Activated naive CD8-positive, alpha-beta T cell treated with anti-CD3 and anti-CD28 coated beads for 36 hours (primary cell): Measurements from ENCODE around the gene ADGRF4. TPM values are rescaled to one million over a fixed set of nuclear protein-coding genes. Genes with fewer than 3 reads are reported as not detected.

Source experiments
- DNase-seq: peaks from one replicate; pipeline ENCODE4 v3.0.0; 2021
- H3K27ac Mint-ChIP-seq: one replicate; pipeline ENCODE4 v1.8.0; 2022; ENCODE audit warnings: mild to moderate bottlenecking, moderate library complexity, mixed read lengths
- H3K27me3 Mint-ChIP-seq: one replicate; pipeline ENCODE4 v1.8.0; 2022; ENCODE audit warnings: mild to moderate bottlenecking, mixed read lengths
- H3K36me3 Mint-ChIP-seq: one replicate; pipeline ENCODE4 v1.8.0; 2021; ENCODE audit warnings: mild to moderate bottlenecking, mixed read lengths
- H3K4me1 Mint-ChIP-seq: one replicate; pipeline ENCODE4 v1.8.0; 2021; ENCODE audit warnings: mixed read lengths
- H3K4me3 Mint-ChIP-seq: one replicate; pipeline ENCODE4 v1.8.0; 2022; ENCODE audit warnings: mild to moderate bottlenecking, moderate library complexity, mixed read lengths
- H3K9me3 Mint-ChIP-seq: one replicate; pipeline ENCODE4 v1.8.0; 2022; ENCODE audit warnings: mixed read lengths
- total RNA-seq, 2 experiments: library from RNA; stranded (reverse); gene quantifications; one replicate each; pipeline ENCODE4 v1.2.3, GENCODE V29; 2021

The ADGRF4 gene
- not detected for total RNA-seq

- H3K36me3 Mint-ChIP-seq, result no peaks in the 10 kb centered on the region
- H3K9me3 Mint-ChIP-seq, result no peaks in the 10 kb centered on the region
- no peak within 1 kb of the TSS for H3K4me3 Mint-ChIP-seq
- no peaks in the 10 kb centered on the region for H3K4me1 Mint-ChIP-seq
- DNase-seq, result no peak
- peaks cover 6% of the 10 kb centered on the region for H3K27me3 Mint-ChIP-seq
- H3K27ac Mint-ChIP-seq, result no peak within 1 kb of the TSS
Measured at GRCh38 chr6:47698342-47698787, at the start of gene ADGRF4. TSS of gene ADGRF4 (plus strand) at chr6:47698580. CDS start at chr6:47707246, 8,666 bp downstream.

GRCh38 chr6:47650553-47651432 lies 47.6 kb upstream of the ADGRF4 start:
- H3K4me1 Mint-ChIP-seq, result no peaks in the 10 kb centered on the region
- no peak for DNase-seq
- no peaks in the 10 kb centered on the region for H3K36me3 Mint-ChIP-seq
- H3K27me3 Mint-ChIP-seq, result no peaks in the 10 kb centered on the region
- no peak overlapping the region for H3K27ac Mint-ChIP-seq
- H3K9me3 Mint-ChIP-seq, result no peaks in the 10 kb centered on the region
- H3K4me3 Mint-ChIP-seq, result no peak overlapping the region

GRCh38 chr6:47651505-47651944 lies 46.9 kb upstream of the ADGRF4 start:
- Mint-ChIP-seq H3K4me3 (no peak overlapping the region), H3K36me3 (no peaks in the 10 kb centered on the region), H3K27ac (no peak overlapping the region), H3K27me3 (no peaks in the 10 kb centered on the region), H3K4me1 (peaks cover 4% of the 10 kb centered on the region), H3K9me3 (no peaks in the 10 kb centered on the region)
- DNase-seq, result no peak

- no peaks in the 10 kb centered on the region for H3K27me3 Mint-ChIP-seq
- no peak for DNase-seq
- no peaks in the 10 kb centered on the region for H3K36me3 Mint-ChIP-seq
- peaks cover 4% of the 10 kb centered on the region for H3K4me1 Mint-ChIP-seq
- no peak overlapping the region for H3K27ac Mint-ChIP-seq
- no peaks in the 10 kb centered on the region for H3K9me3 Mint-ChIP-seq
- H3K4me3 Mint-ChIP-seq, result no peak overlapping the region
Measured at GRCh38 chr6:47653706-47654105, 44.7 kb upstream of the ADGRF4 start.

- Mint-ChIP-seq H3K27me3 (no peaks in the 10 kb centered on the region), H3K4me3 (no peak overlapping the region), H3K4me1 (peaks cover 4% of the 10 kb centered on the region), H3K36me3 (no peaks in the 10 kb centered on the region), H3K27ac (no peak overlapping the region), H3K9me3 (no peaks in the 10 kb centered on the region)
- DNase-seq, result no peak
Measured at GRCh38 chr6:47654255-47654654, 44.1 kb upstream of the ADGRF4 start.

GRCh38 chr6:47655719-47656595 lies 42.4 kb upstream of the ADGRF4 start:
- Mint-ChIP-seq H3K27me3 (peaks cover 11% of the 10 kb centered on the region), H3K4me3 (no peak overlapping the region), H3K27ac (no peak overlapping the region), H3K36me3 (no peaks in the 10 kb centered on the region), H3K4me1 (peaks cover 4% of the 10 kb centered on the region), H3K9me3 (no peaks in the 10 kb centered on the region)
- DNase-seq, result peak; percentile 48

- Mint-ChIP-seq H3K4me3 (no peak overlapping the region), H3K9me3 (no peaks in the 10 kb centered on the region), H3K4me1 (peaks cover 3% of the 10 kb centered on the region), H3K27ac (no peak overlapping the region), H3K36me3 (no peaks in the 10 kb centered on the region), H3K27me3 (peaks cover 32% of the 10 kb centered on the region)
- DNase-seq, result no peak
Measured at GRCh38 chr6:47661960-47662359, 36.4 kb upstream of the ADGRF4 start.

- Mint-ChIP-seq H3K27ac (no peak overlapping the region), H3K4me3 (no peak overlapping the region), H3K4me1 (peaks cover 3% of the 10 kb centered on the region), H3K9me3 (no peaks in the 10 kb centered on the region), H3K36me3 (no peaks in the 10 kb centered on the region), H3K27me3 (peaks cover 49% of the 10 kb centered on the region)
- no peak for DNase-seq
Measured at GRCh38 chr6:47663462-47664216, 34.7 kb upstream of the ADGRF4 start.

- H3K9me3 Mint-ChIP-seq, result no peaks in the 10 kb centered on the region
- H3K4me3 Mint-ChIP-seq, result no peak overlapping the region
- H3K27ac Mint-ChIP-seq, result no peak overlapping the region
- no peaks in the 10 kb centered on the region for H3K36me3 Mint-ChIP-seq
- H3K27me3 Mint-ChIP-seq, result peaks cover 54% of the 10 kb centered on the region
- peaks cover 3% of the 10 kb centered on the region for H3K4me1 Mint-ChIP-seq
- DNase-seq, result no peak
Measured at GRCh38 chr6:47665112-47665511, 33.3 kb upstream of the ADGRF4 start.

- peaks cover 3% of the 10 kb centered on the region for H3K4me1 Mint-ChIP-seq
- no peak overlapping the region for H3K27ac Mint-ChIP-seq
- H3K9me3 Mint-ChIP-seq, result no peaks in the 10 kb centered on the region
- no peaks in the 10 kb centered on the region for H3K36me3 Mint-ChIP-seq
- H3K27me3 Mint-ChIP-seq, result peaks cover 51% of the 10 kb centered on the region
- DNase-seq, result no peak
- no peak overlapping the region for H3K4me3 Mint-ChIP-seq
Measured at GRCh38 chr6:47669684-47670513, 28.5 kb upstream of the ADGRF4 start.

GRCh38 chr6:47670851-47671250 lies 27.5 kb upstream of the ADGRF4 start:
- Mint-ChIP-seq H3K4me1 (peaks cover 3% of the 10 kb centered on the region), H3K36me3 (no peaks in the 10 kb centered on the region), H3K4me3 (no peak overlapping the region), H3K27ac (no peak overlapping the region), H3K27me3 (peaks cover 50% of the 10 kb centered on the region), H3K9me3 (no peaks in the 10 kb centered on the region)
- no peak for DNase-seq

- H3K27ac Mint-ChIP-seq, result no peak overlapping the region
- no peaks in the 10 kb centered on the region for H3K36me3 Mint-ChIP-seq
- H3K4me1 Mint-ChIP-seq, result no peaks in the 10 kb centered on the region
- H3K9me3 Mint-ChIP-seq, result no peaks in the 10 kb centered on the region
- no peak for DNase-seq
- H3K27me3 Mint-ChIP-seq, result peaks cover 44% of the 10 kb centered on the region
- H3K4me3 Mint-ChIP-seq, result no peak overlapping the region
Measured at GRCh38 chr6:47671777-47672176, 26.6 kb upstream of the ADGRF4 start.

GRCh38 chr6:47672816-47673215 lies 25.6 kb upstream of the ADGRF4 start:
- no peaks in the 10 kb centered on the region for H3K9me3 Mint-ChIP-seq
- no peak overlapping the region for H3K4me3 Mint-ChIP-seq
- H3K4me1 Mint-ChIP-seq, result no peaks in the 10 kb centered on the region
- peaks cover 38% of the 10 kb centered on the region for H3K27me3 Mint-ChIP-seq
- no peaks in the 10 kb centered on the region for H3K36me3 Mint-ChIP-seq
- DNase-seq, result no peak
- H3K27ac Mint-ChIP-seq, result no peak overlapping the region

- Mint-ChIP-seq H3K4me3 (no peak overlapping the region), H3K4me1 (no peaks in the 10 kb centered on the region), H3K9me3 (no peaks in the 10 kb centered on the region), H3K27ac (no peak overlapping the region), H3K27me3 (peaks cover 23% of the 10 kb centered on the region), H3K36me3 (no peaks in the 10 kb centered on the region)
- DNase-seq, result no peak
Measured at GRCh38 chr6:47674673-47675072, 23.7 kb upstream of the ADGRF4 start.
